Measurements from ENCODE around the gene KIF11. TPM values are rescaled to one million over a fixed set of nuclear protein-coding genes. Genes with fewer than 3 reads are reported as not detected.

KIF11 gene
- total and polyA plus RNA-seq, 2 of the 13 experiments (the other 11 are each of a cell fraction or from before 2014, with no cell fraction given) = 8.7 to 38.4 TPM

GRCh38 chr10:92688927-92689662, 96.2 kb downstream of the KIF11 start (continued):
- TF ChIP-seq NKX3-1 (CRISPR knock-in tag; IDR thresholded peaks at IDR 0.05) (no peak), GRHL1 (CRISPR knock-in tag; conservative IDR thresholded peaks at IDR 0.05) (no peak), ZBTB25 (CRISPR knock-in tag; IDR thresholded peaks at IDR 0.05) (no peak), ZNF253 (CRISPR knock-in tag; IDR thresholded peaks at IDR 0.05; ENCODE audit: borderline replicate concordance) (no peak), HMG20B (CRISPR knock-in tag; conservative IDR thresholded peaks at IDR 0.05) (no peak; the same call in 1 of the 2 replicates), ZNF274 (CRISPR knock-in tag; IDR thresholded peaks at IDR 0.05) (peak; percentile 37; the same call in 1 of the 2 replicates), ZNF781 (CRISPR knock-in tag; IDR thresholded peaks at IDR 0.05; ENCODE audit: borderline replicate concordance, not compliant biosample characterization) (peak; percentile 79), ZNF20 (CRISPR knock-in tag; IDR thresholded peaks at IDR 0.05) (peak; percentile 65; the same call in 1 of the 2 replicates), NCOR1 (IDR thresholded peaks at IDR 0.05; ENCODE audit: borderline replicate concordance, low read length) (no peak), KMT2A (CRISPR knock-in tag; IDR thresholded peaks at IDR 0.05) (peak; percentile 72; the same call in 1 of the 2 replicates)
- TF ChIP-seq, protein P1, sequence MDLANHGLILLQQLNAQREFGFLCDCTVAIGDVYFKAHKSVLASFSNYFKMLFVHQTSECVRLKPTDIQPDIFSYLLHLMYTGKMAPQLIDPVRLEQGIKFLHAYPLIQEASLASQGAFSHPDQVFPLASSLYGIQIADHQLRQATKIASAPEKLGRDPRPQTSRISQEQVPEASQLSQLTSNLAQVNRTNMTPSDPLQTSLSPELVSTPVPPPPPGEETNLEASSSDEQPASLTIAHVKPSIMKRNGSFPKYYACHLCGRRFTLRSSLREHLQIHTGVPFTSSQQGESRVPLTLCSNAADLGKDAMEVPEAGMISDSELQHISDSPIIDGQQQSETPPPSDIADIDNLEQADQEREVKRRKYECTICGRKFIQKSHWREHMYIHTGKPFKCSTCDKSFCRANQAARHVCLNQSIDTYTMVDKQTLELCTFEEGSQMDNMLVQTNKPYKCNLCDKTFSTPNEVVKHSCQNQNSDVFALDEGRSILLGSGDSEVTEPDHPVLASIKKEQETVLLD (CRISPR knock-in tag; IDR thresholded peaks at IDR 0.05; ENCODE audit: low read depth) = no peak
- TF ChIP-seq, protein P2, sequence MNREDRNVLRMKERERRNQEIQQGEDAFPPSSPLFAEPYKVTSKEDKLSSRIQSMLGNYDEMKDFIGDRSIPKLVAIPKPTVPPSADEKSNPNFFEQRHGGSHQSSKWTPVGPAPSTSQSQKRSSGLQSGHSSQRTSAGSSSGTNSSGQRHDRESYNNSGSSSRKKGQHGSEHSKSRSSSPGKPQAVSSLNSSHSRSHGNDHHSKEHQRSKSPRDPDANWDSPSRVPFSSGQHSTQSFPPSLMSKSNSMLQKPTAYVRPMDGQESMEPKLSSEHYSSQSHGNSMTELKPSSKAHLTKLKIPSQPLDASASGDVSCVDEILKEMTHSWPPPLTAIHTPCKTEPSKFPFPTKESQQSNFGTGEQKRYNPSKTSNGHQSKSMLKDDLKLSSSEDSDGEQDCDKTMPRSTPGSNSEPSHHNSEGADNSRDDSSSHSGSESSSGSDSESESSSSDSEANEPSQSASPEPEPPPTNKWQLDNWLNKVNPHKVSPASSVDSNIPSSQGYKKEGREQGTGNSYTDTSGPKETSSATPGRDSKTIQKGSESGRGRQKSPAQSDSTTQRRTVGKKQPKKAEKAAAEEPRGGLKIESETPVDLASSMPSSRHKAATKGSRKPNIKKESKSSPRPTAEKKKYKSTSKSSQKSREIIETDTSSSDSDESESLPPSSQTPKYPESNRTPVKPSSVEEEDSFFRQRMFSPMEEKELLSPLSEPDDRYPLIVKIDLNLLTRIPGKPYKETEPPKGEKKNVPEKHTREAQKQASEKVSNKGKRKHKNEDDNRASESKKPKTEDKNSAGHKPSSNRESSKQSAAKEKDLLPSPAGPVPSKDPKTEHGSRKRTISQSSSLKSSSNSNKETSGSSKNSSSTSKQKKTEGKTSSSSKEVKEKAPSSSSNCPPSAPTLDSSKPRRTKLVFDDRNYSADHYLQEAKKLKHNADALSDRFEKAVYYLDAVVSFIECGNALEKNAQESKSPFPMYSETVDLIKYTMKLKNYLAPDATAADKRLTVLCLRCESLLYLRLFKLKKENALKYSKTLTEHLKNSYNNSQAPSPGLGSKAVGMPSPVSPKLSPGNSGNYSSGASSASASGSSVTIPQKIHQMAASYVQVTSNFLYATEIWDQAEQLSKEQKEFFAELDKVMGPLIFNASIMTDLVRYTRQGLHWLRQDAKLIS (CRISPR knock-in tag; IDR thresholded peaks at IDR 0.05) = no peak; the same call in 1 of the 2 replicates
- TF ChIP-seq, protein P3, sequence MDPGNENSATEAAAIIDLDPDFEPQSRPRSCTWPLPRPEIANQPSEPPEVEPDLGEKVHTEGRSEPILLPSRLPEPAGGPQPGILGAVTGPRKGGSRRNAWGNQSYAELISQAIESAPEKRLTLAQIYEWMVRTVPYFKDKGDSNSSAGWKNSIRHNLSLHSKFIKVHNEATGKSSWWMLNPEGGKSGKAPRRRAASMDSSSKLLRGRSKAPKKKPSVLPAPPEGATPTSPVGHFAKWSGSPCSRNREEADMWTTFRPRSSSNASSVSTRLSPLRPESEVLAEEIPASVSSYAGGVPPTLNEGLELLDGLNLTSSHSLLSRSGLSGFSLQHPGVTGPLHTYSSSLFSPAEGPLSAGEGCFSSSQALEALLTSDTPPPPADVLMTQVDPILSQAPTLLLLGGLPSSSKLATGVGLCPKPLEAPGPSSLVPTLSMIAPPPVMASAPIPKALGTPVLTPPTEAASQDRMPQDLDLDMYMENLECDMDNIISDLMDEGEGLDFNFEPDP (CRISPR knock-in tag; conservative IDR thresholded peaks at IDR 0.05) = no peak
- TF ChIP-seq, protein P4, sequence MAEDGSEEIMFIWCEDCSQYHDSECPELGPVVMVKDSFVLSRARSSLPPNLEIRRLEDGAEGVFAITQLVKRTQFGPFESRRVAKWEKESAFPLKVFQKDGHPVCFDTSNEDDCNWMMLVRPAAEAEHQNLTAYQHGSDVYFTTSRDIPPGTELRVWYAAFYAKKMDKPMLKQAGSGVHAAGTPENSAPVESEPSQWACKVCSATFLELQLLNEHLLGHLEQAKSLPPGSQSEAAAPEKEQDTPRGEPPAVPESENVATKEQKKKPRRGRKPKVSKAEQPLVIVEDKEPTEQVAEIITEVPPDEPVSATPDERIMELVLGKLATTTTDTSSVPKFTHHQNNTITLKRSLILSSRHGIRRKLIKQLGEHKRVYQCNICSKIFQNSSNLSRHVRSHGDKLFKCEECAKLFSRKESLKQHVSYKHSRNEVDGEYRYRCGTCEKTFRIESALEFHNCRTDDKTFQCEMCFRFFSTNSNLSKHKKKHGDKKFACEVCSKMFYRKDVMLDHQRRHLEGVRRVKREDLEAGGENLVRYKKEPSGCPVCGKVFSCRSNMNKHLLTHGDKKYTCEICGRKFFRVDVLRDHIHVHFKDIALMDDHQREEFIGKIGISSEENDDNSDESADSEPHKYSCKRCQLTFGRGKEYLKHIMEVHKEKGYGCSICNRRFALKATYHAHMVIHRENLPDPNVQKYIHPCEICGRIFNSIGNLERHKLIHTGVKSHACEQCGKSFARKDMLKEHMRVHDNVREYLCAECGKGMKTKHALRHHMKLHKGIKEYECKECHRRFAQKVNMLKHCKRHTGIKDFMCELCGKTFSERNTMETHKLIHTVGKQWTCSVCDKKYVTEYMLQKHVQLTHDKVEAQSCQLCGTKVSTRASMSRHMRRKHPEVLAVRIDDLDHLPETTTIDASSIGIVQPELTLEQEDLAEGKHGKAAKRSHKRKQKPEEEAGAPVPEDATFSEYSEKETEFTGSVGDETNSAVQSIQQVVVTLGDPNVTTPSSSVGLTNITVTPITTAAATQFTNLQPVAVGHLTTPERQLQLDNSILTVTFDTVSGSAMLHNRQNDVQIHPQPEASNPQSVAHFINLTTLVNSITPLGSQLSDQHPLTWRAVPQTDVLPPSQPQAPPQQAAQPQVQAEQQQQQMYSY (CRISPR knock-in tag; IDR thresholded peaks at IDR 0.05) = no peak

All from HepG2 (cell line).